GM12892 (cell line): ENCODE measurements around the gene GBF1.
A peak's percentile ranks its signal among the peaks of the same experiment; 100 is the strongest.

Experiments used
- DNase-seq: peaks from one replicate; pipeline ENCODE4 v3.0.0; 2011; ENCODE audit not compliant: insufficient read length
- FAIRE-seq: peaks from 2 replicates; lab custom pipeline; 2011; peaks lifted over from hg19 to GRCh38; lab: Jason Lieb, UNC
- POLR2A ChIP-seq: IDR thresholded peaks from 2 replicates; pipeline ENCODE4 v1.6.1; 2011; ENCODE audit warnings: low read depth, low read length, control low read depth
- POLR2AphosphoS5 ChIP-seq: IDR thresholded peaks from 2 replicates; pipeline ENCODE4 v1.6.1; 2011; ENCODE audit warnings: low read depth, low read length, control low read depth
- TAF1 ChIP-seq: IDR thresholded peaks from 2 replicates; pipeline ENCODE4 v1.6.1; 2011; ENCODE audit warnings: low read depth, mild to moderate bottlenecking, control low read depth, low read length, borderline replicate concordance

The GBF1 gene

GRCh38 chr10:102409604-102410428, 164.5 kb downstream of the GBF1 start:
- no peak for FAIRE-seq

DNA sequence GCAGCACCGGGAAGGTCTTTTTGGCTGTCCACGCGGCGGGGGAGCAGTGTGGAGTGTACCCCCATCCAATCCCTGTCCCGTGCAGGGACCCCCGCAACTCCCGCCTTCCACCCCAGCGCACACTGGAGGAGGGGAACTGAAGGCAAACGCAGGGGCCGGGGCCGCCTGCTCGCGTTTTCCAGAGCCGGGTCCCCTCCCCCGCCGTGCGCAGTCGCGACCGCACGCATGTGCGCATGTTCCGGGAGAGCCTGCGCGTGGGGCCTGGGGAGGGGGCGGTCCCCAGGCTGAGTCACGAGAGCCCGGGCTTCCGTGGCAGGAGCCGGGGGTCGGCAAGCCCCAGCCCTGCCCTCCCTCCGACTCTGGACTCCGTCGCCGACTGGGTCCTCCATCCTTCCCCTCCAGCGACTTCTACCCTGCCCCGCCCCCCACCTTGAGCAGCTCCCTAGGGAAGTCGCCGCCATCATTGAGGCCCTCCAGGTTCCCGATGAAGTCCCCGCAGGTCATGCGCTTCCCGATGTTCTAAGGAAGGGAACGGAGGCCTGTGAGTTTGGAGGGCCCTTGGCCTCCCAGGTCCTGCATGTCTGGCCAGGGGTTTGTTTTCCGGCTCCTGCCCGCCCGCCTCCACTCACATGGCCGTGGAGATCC, 165.2 kb downstream of the GBF1 start:
- FAIRE-seq, result no peak
- DNase-seq, result no peak
- TF ChIP-seq POLR2AphosphoS5 (no peak), TAF1 (no peak), POLR2A (no peak)

More at GRCh38 chr10:102409604-102410428, 164.5 kb downstream of the GBF1 start:
- DNase-seq, result no peak
- TF ChIP-seq POLR2AphosphoS5, result no peak
- no peak for TF ChIP-seq POLR2A
- no peak for TF ChIP-seq TAF1

DNA sequence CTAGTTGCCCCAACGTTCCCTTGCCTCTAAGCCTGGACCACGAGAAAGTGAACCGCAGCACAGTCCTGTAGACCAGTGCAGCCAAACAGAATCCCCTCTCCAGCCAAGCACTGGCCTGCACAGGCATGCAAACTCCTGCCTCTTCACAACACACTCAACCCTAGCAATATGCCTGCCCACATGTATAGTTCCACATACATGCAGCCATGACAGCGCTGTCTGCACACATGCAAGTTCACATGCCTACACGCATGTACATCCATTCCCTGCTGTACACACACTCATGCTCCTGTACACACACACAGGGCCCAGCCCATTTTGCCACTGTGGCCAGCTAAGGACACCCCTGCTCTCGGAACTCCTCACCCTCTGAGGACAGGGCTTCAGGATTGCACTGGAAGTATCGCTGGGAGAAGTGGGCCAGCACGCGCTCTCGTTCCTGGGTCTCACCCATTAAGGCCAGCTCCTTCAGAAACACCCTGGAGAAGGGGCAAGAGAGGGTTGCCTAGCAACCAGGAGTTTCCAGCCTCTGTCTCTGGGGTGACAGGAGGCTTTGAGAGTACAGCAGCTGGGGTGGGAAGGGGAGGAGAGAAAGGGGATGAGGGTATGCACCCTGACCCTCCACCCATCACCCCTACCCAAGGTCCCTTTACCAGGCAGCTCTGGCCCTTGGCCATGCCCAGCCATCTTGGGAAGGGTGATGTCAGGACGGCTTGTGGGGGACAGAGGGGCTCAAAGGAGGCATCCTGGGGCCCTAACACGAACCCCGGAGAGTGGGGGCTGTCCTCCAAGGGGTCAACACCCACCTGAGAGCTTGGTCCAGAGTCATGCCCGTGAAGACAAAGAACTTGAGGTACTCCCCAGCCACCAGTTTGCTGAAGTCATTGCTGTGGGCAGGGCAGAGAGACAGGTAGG, 166.3 kb downstream of the GBF1 start:
- FAIRE-seq, result no peak
- TF ChIP-seq POLR2AphosphoS5, result no peak
- no peak for TF ChIP-seq POLR2A

DNA sequence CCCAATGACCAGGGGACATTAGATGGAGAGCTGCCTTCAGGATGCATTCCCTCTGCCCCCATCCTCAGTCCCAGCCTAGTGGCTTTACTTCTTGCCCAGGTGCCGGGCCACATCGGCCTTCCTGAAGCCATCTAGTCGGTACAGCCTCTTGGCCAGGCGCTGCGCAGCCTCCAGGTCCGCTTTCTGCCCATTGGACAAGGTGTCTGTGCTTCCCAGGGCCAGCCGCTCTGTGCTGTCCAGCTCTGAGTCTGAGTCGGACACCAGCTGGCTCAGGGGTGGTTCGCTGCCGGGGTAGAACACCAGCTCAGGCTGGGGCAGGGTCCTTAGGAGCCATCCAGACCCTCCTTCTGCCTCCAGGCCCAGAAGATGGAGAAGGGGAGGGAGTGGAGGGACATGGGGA, 167.0 kb downstream of the GBF1 start:
- DNase-seq (no peak), FAIRE-seq (no peak)
- TF ChIP-seq POLR2AphosphoS5, result no peak
- TF ChIP-seq POLR2A, result no peak
- TF ChIP-seq TAF1, result no peak

More for the DNA sequence above, 166.3 kb downstream of the GBF1 start:
- DNase-seq, result no peak

GRCh38 chr10:102413053-102413705, 167.8 kb downstream of the GBF1 start:
- FAIRE-seq (peak; percentile 68), DNase-seq (peak; percentile 81)
- TF ChIP-seq TAF1, result no peak
- no peak for TF ChIP-seq POLR2AphosphoS5
- TF ChIP-seq POLR2A, result no peak

DNA sequence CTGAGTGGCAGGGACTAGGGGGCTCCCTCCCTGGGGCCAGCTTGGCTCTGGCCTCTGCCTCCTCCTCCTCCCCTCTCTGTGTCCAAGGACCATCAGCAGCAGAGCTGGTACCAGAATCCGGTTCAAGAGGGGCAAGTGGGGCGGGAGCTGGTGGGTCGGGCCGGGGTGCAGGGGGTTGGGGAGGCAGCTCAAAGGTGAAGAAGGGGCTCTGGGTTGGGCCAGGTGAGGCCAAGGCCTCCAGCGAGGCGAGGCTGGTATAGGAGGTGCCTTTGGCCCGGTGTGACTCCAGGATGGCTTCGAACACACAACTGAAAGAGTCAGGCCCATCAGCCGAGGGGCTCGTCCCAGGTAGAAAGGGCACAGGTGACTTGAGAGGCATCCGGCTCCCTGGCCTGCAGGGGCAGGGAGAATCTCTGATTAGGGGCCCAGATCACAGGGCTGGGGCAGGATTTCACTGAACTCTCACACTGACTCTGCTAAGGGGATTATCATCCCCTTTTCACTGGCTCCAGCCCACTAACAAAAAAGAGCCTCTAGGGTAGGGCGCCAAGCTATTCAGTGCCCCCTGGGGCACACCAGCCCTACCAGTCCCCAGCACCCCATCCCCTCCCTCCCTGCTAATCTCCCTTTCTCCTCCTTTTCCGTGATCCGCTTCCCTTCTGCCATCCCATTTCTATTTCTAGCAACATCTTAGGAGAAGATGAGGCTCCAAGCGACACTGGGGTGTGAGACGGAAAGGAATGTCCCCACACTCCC, 168.7 kb downstream of the GBF1 start:
- DNase-seq (no peak), FAIRE-seq (no peak)
- TF ChIP-seq POLR2AphosphoS5, result no peak
- TF ChIP-seq POLR2A, result no peak
- TF ChIP-seq TAF1, result no peak

GRCh38 chr10:102414749-102415148, 169.4 kb downstream of the GBF1 start:
- FAIRE-seq (no peak), DNase-seq (no peak)

DNA sequence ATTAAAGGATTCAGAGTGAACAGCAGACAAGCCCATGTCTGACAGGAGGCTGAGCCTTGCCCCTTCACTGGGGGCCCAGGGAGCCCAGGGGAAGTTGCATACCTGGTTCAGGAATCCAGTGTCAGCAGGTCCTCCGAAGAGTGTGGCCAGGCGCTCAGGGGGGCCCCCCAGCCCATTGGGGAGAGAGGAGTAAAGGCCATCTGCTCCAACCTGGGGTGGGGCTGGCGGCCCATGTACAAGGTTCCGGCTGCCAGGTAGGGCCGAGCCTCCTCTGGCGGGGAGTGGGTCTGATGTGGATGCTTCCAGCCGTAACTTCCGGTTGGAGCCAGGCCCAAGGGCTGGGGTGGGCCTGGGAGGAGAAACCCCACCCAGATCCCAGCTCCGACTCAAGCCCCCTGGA, 171.0 kb downstream of the GBF1 start:
- DNase-seq, result no peak
- no peak for FAIRE-seq
- no peak for TF ChIP-seq POLR2AphosphoS5
- TF ChIP-seq POLR2A, result no peak
- TF ChIP-seq TAF1, result no peak

More at GRCh38 chr10:102414749-102415148, 169.4 kb downstream of the GBF1 start:
- TF ChIP-seq POLR2A (no peak), POLR2AphosphoS5 (no peak), TAF1 (no peak)

- FAIRE-seq (no peak), DNase-seq (no peak)
- TF ChIP-seq TAF1 (no peak), POLR2AphosphoS5 (no peak), POLR2A (no peak)
Measured at GRCh38 chr10:102416695-102417094, 171.4 kb downstream of the GBF1 start.
